Erythroblast (primary cell): ENCODE results near the gene MPP3.

Experiments
- GATA1 ChIP-seq: IDR thresholded peaks from 2 replicates; pipeline ENCODE4 v1.6.1; 2011; ENCODE audit warnings: low read depth, mild to moderate bottlenecking, control low read depth, low read length, moderate library complexity
- POLR2A ChIP-seq: IDR thresholded peaks from 2 replicates; pipeline ENCODE4 v1.6.1; 2011; ENCODE audit warnings: mild to moderate bottlenecking, low read length

GRCh38 chr17:43784628-43785101 is 48.3 kb downstream of the MPP3 start:
- TF ChIP-seq POLR2A, result no peak
- no peak for TF ChIP-seq GATA1
